Thyroid gland (tissue), 4 donors: ENCODE results near the gene ANKMY1.

Experiments
- POLR2A ChIP-seq, 2 donors: fragments of 450-650 bp; IDR thresholded peaks; one replicate each; pipeline ENCODE4 v1.6.1; 2017; ENCODE audit warnings: antibody characterized with exemption in 2 of 2, mild to moderate bottlenecking in 2 of 2, moderate library complexity in 1 of 2
- TF ChIP-seq, protein P1 (sequence below), 6 experiments: fragments of 200-600 bp in 3 of 6; fragments of 450-650 bp in 3 of 6; sonication (generic) in 3 of 6; IDR thresholded peaks; one replicate each; pipeline ENCODE4 v1.5.1; 2016 to 2019; ENCODE audit warnings: antibody characterized with exemption in 6 of 6, mild to moderate bottlenecking in 2 of 6, inconsistent platforms in 1 of 6, moderate library complexity in 1 of 6

DNA sequence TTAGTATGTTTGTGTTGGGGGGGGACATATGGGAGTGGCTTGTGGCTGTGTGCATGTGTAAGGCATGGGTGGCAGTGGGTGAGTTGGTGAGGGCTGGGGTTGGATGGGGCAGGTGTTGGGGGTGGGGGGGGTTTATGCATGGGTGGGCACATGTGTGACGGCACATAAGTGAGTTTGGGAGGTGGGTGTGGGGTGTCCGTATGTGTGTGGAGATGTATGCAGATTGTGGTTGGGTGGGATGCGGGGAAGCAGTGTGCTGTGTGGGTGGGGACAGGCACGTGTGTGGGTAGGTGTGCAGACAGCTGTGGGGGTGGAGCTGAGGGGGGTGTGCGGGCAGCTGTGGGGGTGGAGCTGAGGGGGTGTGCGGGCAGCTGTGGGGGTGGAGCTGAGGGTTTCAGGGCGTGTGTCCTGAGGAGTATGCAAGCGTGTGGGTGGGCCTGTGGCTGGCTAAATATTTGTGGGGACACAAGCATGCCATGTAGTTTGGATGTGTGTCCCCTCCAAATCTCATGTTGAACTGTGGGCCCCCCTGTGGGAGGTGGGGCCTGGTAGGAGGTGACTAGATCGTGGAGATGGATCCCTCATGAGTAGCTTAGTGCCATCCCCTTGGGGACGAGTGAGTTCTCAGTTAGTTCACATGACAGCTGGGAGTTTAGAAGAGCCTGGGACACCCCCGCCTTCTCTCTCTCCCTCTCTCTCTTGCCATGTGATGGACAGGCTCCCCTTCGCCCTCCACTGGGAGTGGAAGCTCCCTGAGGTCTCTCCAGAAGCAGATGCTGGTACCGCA is 59.4 kb downstream of the ANKMY1 start:
- no peak for TF ChIP-seq POLR2A (IDR thresholded peaks at IDR 0.05)
- TF ChIP-seq, protein P1, sequence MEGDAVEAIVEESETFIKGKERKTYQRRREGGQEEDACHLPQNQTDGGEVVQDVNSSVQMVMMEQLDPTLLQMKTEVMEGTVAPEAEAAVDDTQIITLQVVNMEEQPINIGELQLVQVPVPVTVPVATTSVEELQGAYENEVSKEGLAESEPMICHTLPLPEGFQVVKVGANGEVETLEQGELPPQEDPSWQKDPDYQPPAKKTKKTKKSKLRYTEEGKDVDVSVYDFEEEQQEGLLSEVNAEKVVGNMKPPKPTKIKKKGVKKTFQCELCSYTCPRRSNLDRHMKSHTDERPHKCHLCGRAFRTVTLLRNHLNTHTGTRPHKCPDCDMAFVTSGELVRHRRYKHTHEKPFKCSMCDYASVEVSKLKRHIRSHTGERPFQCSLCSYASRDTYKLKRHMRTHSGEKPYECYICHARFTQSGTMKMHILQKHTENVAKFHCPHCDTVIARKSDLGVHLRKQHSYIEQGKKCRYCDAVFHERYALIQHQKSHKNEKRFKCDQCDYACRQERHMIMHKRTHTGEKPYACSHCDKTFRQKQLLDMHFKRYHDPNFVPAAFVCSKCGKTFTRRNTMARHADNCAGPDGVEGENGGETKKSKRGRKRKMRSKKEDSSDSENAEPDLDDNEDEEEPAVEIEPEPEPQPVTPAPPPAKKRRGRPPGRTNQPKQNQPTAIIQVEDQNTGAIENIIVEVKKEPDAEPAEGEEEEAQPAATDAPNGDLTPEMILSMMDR (IDR thresholded peaks at IDR 0.05), result no peak
